Stimulated activated CD8-positive, alpha-beta memory T cell treated with anti-CD3 and anti-CD28 coated beads, Interleukin-12 subunit alpha, Interleukin-12 subunit beta, amount 100 ng/mL, for 24 hours (primary cell): ENCODE results near the gene TMEM214.

ENCODE experiments used
- DNase-seq: peaks from one replicate; pipeline ENCODE4 v3.0.0-alpha.2; 2020; ENCODE audit errors: extremely low read depth

The TMEM214 gene

DNA sequence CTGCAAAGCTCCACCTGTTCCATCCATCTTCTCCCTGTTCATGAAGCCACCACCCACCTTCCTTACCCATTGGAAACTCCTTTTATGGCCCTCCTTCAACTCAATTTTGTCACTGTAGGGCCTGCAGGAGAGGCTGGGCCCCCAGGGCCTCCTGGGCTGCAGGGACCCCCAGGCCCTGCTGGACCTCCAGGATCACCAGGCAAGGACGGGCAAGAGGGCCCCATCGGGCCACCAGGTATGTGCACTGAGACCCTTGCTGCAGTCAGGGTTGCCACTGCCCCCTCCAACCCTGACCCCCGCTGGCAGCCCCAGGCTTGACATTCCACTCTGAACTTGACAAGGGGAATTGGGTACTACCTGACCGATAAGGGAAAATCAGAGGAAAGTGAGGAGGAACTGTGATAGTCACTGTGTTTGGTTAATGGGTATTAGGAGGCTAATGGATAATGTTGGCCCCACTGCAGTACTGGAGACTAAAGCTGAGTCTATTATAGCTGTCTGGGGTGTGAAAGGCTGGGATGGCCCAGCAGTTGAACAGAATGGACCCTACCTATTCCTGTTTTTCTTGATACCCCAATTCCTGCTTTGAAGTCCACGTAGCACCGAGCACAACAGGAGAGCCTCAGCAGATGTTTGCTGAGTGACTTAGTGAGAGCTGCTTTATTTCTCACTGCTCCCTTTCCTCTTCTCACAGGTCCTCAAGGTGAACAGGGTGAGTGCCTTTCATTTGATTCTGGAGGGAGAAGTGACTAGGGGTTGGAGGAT lies 51.7 kb downstream of the TMEM214 start:
- DNase-seq: no peak

DNA sequence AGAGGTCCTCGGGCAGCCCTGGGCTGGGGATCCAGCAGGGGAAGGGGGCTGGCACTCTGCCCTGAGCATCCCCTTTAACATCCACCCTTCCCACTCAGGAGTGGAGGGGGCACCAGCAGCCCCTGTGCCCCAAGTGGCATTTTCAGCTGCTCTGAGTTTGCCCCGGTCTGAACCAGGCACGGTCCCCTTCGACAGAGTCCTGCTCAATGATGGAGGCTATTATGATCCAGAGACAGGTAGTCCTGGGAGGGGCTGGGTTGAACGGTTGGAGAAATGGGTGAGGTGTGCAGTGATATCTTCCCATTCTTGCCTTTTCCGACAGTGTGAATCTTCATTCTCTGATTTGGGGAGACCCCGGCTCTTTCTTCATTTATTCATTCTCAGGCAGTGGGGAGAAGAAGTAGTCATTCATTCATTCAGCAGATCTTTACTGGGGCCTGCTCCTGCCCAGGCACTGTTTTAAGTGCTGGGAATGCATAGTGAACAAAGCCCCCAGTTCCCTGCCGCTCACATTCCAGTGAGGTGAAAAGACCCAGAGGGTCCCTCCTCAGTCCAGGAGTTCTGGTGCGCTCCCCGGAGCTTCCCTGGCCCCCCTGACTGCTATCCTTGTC lies 52.4 kb downstream of the TMEM214 start:
- DNase-seq: no peak

- DNase-seq: no peak
Measured at GRCh38 chr2:27085673-27086089, 52.9 kb downstream of the TMEM214 start.

GRCh38 chr2:27086090-27086723 lies 53.4 kb downstream of the TMEM214 start:
- DNase-seq: peak; percentile 87

DNA sequence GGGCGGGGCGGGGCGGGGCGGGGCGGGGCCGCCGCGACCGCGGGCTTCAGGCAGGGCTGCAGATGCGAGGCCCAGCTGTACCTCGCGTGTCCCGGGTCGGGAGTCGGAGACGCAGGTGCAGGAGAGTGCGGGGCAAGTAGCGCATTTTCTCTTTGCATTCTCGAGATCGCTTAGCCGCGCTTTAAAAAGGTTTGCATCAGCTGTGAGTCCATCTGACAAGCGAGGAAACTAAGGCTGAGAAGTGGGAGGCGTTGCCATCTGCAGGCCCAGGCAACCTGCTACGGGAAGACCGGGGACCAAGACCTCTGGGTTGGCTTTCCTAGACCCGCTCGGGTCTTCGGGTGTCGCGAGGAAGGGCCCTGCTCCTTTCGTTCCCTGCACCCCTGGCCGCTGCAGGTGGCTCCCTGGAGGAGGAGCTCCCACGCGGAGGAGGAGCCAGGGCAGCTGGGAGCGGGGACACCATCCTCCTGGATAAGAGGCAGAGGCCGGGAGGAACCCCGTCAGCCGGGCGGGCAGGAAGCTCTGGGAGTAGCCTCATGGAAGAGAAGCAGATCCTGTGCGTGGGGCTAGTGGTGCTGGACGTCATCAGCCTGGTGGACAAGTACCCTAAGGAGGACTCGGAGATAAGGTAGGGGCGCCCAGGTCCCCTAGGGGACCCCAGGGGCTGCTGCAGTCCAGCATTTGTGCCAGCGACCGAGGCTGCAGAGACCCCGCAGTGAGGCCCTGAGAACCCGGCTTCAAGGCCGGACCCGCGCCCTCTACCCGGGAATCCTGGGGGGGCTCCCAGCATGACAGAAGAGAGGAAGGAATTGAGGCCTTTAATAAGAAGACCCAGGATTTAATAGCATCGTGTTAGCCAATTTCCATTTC lies 54.2 kb downstream of the TMEM214 start, which contains the start of gene KHK:
Gene KHK (plus strand): TSS at position 49 of the 870 bp plus-strand sequence. CDS start 488 bp downstream, at position 537.
- no peak for DNase-seq

- DNase-seq: no peak
Measured at GRCh38 chr2:27087823-27088410, 55.2 kb downstream of the TMEM214 start.

DNA sequence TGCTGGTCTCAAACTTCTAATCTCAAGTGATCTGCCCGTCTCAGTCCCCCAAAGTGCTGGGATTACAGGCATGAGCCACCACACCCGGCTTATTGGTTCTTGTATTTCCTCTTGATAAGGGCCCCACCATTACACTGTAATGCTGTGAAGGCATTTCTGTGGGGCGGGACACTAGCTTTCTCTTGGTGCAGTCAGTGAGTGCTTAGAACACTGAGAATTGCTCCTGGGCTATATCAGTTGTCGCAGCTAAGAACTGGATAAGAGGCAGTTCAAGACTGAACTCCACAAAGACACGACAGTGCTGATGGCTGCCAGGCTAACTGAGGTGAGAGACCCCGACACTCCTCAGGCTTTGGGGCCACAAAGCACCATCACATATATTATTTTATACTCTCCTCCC lies 55.9 kb downstream of the TMEM214 start:
- DNase-seq: no peak

DNA sequence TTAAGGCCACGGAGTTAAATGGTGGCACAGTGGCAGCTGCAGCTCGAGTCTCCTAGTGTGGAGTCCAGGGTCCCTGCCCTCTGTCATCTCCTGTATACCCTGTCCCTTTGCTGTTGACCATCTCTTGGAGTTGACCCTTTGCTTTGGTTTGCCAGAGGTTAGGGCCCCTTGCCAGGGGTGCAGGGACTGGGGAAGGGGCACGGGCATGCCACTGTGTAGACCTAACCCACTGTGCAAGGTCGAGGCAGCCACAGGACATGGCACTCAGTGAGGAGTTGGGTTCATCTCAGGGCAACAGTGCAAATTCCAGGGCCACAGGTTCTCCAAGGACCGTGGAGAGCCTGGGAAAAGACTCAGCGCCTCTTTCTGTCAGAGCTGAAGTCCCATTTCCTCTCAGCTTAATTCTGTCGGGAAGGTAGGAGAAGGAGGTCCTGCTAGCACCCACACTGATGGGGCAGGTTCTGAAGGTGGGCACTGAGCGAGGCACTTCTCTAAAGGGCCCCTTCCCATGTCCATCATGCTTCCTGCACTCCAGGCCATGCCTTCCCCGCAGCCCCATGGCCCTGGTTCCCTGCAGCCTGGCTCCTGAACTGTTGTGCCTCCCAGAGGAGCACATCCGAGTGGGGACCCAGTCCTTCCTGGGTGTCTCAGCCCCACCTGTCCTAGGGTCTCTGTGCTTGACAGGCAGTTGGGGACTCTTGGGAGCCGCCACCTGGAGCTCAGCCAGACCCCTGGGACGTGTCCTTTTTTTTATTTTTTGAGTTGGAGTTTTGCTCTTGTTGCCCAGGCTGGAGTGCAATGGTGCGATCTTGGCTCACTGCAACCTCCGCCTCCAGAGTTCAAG lies 56.6 kb downstream of the TMEM214 start:
- DNase-seq: no peak
